OCI-LY3 (cell line): ENCODE results near the gene RAB6A.

Source experiments
- H2AFZ ChIP-seq: fragments of 200-600, 300-600 bp; shearing (Covaris generic); 2 replicates; pipeline ENCODE4 v1.6.0; 2014; ENCODE audit warnings: antibody characterized with exemption, low read depth, low read length
- H3K27ac ChIP-seq: fragments of 200-600, 300-600 bp; sonication (generic); 2 replicates; pipeline ENCODE4 v1.5.1; 2014; ENCODE audit warnings: mild to moderate bottlenecking, low read length, moderate library complexity, mixed read lengths
- H3K27me3 ChIP-seq: fragments of 200-600, 300-600 bp; sonication (generic); 2 replicates; pipeline ENCODE4 v1.6.1; 2014; ENCODE audit warnings: low read depth, low read length, mixed read lengths
- H3K36me3 ChIP-seq: fragments of 200-600, 300-600 bp; sonication (generic); replicated peaks from 2 replicates; pipeline ENCODE3; 2014; ENCODE audit warnings: low read depth, low read length, mixed read lengths
- H3K4me1 ChIP-seq: fragments of 300-600, 200-600 bp; sonication (generic); 2 replicates; pipeline ENCODE4 v1.6.1; 2014; ENCODE audit warnings: low read length, mixed read lengths
- H3K4me2 ChIP-seq: fragments of 200-600, 300-600 bp; sonication (generic); 2 replicates; pipeline ENCODE4 v1.6.1; 2014; ENCODE audit warnings: low read length, mixed read lengths
- H3K4me3 ChIP-seq: fragments of 300-600, 200-600 bp; sonication (generic); 2 replicates; pipeline ENCODE4 v1.5.1; 2014; ENCODE audit warnings: antibody characterized with exemption, mild to moderate bottlenecking, low read length, moderate library complexity
- H3K79me2 ChIP-seq: fragments of 300-600, 200-600 bp; shearing (Covaris generic); 2 replicates; pipeline ENCODE4 v1.6.1; 2014; ENCODE audit warnings: mild to moderate bottlenecking, low read length, mixed read lengths
- H3K9ac ChIP-seq: fragments of 300-600, 200-600 bp; shearing (Covaris generic); 2 replicates; pipeline ENCODE4 v1.6.0; 2014; ENCODE audit warnings: mild to moderate bottlenecking, low read length, moderate library complexity
- H3K9me3 ChIP-seq: fragments of 200-600, 300-600 bp; shearing (Covaris generic); 2 replicates; pipeline ENCODE4 v1.6.1; 2014; ENCODE audit warnings: low read length, mixed read lengths; ENCODE audit not compliant: insufficient read depth
- H4K20me1 ChIP-seq: fragments of 200-600, 300-600 bp; sonication (generic); 2 replicates; pipeline ENCODE4 v1.6.1; 2016; ENCODE audit warnings: low read length, mixed read lengths; ENCODE audit not compliant: insufficient read depth
- CTCF ChIP-seq: fragments of 200-600, 300-600 bp; sonication (generic); IDR thresholded peaks from 2 replicates; pipeline ENCODE4 v1.5.1; 2014; ENCODE audit warnings: antibody characterized with exemption, low read length, low read depth
- EZH2phosphoT487 ChIP-seq: fragments of 200-600 bp; shearing (Covaris generic); IDR thresholded peaks from 2 replicates; pipeline ENCODE4 v1.6.1; 2018; ENCODE audit warnings: antibody characterized with exemption, mixed run types, low read depth

Gene RAB6A

GRCh38 chr11:73726825-73727224 lies 34.0 kb downstream of the RAB6A start:
- Histone ChIP-seq H3K4me3 (no peak overlapping the region), H4K20me1 (peaks cover 5% of the 10 kb centered on the region), H3K27ac (no peak overlapping the region), H3K9ac (no peak overlapping the region), H2AFZ (no peak overlapping the region), H3K36me3 (no peaks in the 10 kb centered on the region), H3K9me3 (no peaks in the 10 kb centered on the region), H3K79me2 (peaks cover 5% of the 10 kb centered on the region), H3K4me1 (no peaks in the 10 kb centered on the region), H3K4me2 (no peak overlapping the region), H3K27me3 (no peaks in the 10 kb centered on the region)
- TF ChIP-seq EZH2phosphoT487 (no peak), CTCF (no peak)

GRCh38 chr11:73717136-73717535 lies 43.7 kb downstream of the RAB6A start:
- Histone ChIP-seq H3K4me3 (no peak overlapping the region), H3K9me3 (no peaks in the 10 kb centered on the region), H3K4me1 (peaks cover 10% of the 10 kb centered on the region), H3K36me3 (peaks cover 15% of the 10 kb centered on the region), H3K27ac (no peak overlapping the region), H4K20me1 (no peaks in the 10 kb centered on the region), H3K4me2 (no peak overlapping the region), H3K27me3 (no peaks in the 10 kb centered on the region), H3K79me2 (no peaks in the 10 kb centered on the region), H3K9ac (no peak overlapping the region), H2AFZ (no peak overlapping the region)
- TF ChIP-seq CTCF = no peak
- no peak for TF ChIP-seq EZH2phosphoT487

GRCh38 chr11:73716153-73717056 lies 44.5 kb downstream of the RAB6A start:
- no peaks in the 10 kb centered on the region for H4K20me1 ChIP-seq
- no peak overlapping the region for H3K27ac ChIP-seq
- H3K79me2 ChIP-seq = no peaks in the 10 kb centered on the region
- H3K27me3 ChIP-seq = no peaks in the 10 kb centered on the region
- peak overlapping the region; percentile 15; the same call in 1 of the 2 replicates for H3K9ac ChIP-seq
- TF ChIP-seq EZH2phosphoT487 (no peak), CTCF (no peak)
- peaks cover 10% of the 10 kb centered on the region for H3K4me1 ChIP-seq
- H3K4me2 ChIP-seq = peak overlapping the region; percentile 39
- peaks cover 15% of the 10 kb centered on the region for H3K36me3 ChIP-seq
- no peak overlapping the region for H2AFZ ChIP-seq
- no peaks in the 10 kb centered on the region for H3K9me3 ChIP-seq
- peak overlapping the region; percentile 21; the same call in 1 of the 2 replicates for H3K4me3 ChIP-seq

GRCh38 chr11:73715541-73715940 lies 45.3 kb downstream of the RAB6A start:
- no peak overlapping the region for H2AFZ ChIP-seq
- H4K20me1 ChIP-seq = no peaks in the 10 kb centered on the region
- no peak overlapping the region for H3K27ac ChIP-seq
- no peak overlapping the region for H3K9ac ChIP-seq
- H3K4me1 ChIP-seq = peaks cover 10% of the 10 kb centered on the region
- no peak overlapping the region for H3K4me3 ChIP-seq
- H3K9me3 ChIP-seq = no peaks in the 10 kb centered on the region
- H3K36me3 ChIP-seq = peaks cover 18% of the 10 kb centered on the region
- no peak overlapping the region for H3K4me2 ChIP-seq
- no peaks in the 10 kb centered on the region for H3K79me2 ChIP-seq
- TF ChIP-seq EZH2phosphoT487 = no peak
- TF ChIP-seq CTCF = no peak
- no peaks in the 10 kb centered on the region for H3K27me3 ChIP-seq
